Activated T-helper 17 cell treated with anti-CD3 and anti-CD28 coated beads, Interleukin-2, amount 50 U/mL, for 72 hours (primary cell): Measurements from ENCODE around the gene TLR4. TPM values are rescaled to one million over a fixed set of nuclear protein-coding genes. Genes with fewer than 3 reads are reported as not detected.

Source experiments
- ATAC-seq: fragments of 150-1000 bp; cut with Tn5 transposase; replicated peaks from 2 replicates; pipeline ENCODE4 v1.10.0; 2021; ENCODE audit warnings: mild to moderate bottlenecking, moderate library complexity
- H3K27ac Mint-ChIP-seq: one replicate; pipeline ENCODE4 v1.8.0; 2022; ENCODE audit warnings: mixed read lengths
- H3K27me3 Mint-ChIP-seq: one replicate; pipeline ENCODE4 v1.8.0; 2022; ENCODE audit warnings: mixed read lengths
- H3K36me3 Mint-ChIP-seq: one replicate; pipeline ENCODE4 v1.8.0; 2022; ENCODE audit warnings: low read depth, mild to moderate bottlenecking, mixed read lengths
- H3K4me1 Mint-ChIP-seq: one replicate; pipeline ENCODE4 v1.8.0; 2022; ENCODE audit warnings: mixed read lengths
- H3K4me3 Mint-ChIP-seq: one replicate; pipeline ENCODE4 v1.8.0; 2022; ENCODE audit warnings: mild to moderate bottlenecking, mixed read lengths
- H3K9me3 Mint-ChIP-seq: one replicate; pipeline ENCODE4 v1.8.0; 2022; ENCODE audit warnings: mixed read lengths
- total RNA-seq, 2 donors: library from RNA; stranded (reverse); gene quantifications; one replicate each; pipeline ENCODE4 v1.2.3, GENCODE V29; 2022

The TLR4 gene
- total RNA-seq: not detected

DNA sequence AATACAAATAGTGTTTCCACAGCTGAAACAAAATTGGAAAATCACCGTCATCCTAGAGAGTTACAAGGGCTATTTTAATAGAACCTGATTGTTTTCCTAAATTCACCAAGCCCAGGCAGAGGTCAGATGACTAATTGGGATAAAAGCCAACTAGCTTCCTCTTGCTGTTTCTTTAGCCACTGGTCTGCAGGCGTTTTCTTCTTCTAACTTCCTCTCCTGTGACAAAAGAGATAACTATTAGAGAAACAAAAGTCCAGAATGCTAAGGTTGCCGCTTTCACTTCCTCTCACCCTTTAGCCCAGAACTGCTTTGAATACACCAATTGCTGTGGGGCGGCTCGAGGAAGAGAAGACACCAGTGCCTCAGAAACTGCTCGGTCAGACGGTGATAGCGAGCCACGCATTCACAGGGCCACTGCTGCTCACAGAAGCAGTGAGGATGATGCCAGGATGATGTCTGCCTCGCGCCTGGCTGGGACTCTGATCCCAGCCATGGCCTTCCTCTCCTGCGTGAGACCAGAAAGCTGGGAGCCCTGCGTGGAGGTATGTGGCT, at the start of gene TLR4:
TLR4 (plus strand) TSS at position 380 of the 552 bp plus-strand sequence; CDS start at position 450, 70 bp downstream.
- H3K9me3 Mint-ChIP-seq: no peaks in the 10 kb centered on the region

DNA sequence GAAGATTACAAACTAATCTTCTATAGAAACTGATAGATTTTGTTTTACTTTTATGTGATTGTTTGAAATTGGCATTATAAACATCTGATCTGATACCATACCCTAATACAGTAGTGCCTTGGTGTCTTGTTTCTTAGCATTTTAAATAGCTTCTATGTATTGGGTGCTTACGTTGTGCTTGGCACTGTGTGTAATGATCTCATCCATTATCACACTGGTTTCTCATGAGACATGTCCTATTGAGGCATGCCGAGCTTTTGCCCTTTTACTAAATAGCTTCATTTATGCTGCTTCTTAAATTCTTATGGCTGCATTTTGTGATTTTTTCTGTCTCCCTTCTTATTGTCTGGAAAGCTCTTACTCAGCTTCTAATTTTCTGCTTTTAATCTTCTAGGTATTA, 48.2 kb upstream of the TLR4 start:
- Mint-ChIP-seq H3K36me3 (no peaks in the 10 kb centered on the region), H3K4me3 (no peak overlapping the region), H3K4me1 (no peaks in the 10 kb centered on the region), H3K27me3 (peaks cover 10% of the 10 kb centered on the region), H3K27ac (no peak overlapping the region), H3K9me3 (no peaks in the 10 kb centered on the region)
- no peak for ATAC-seq

More for the DNA sequence above, at the start of gene TLR4:
- H3K27me3 Mint-ChIP-seq: peaks cover 15% of the 10 kb centered on the region
- no peak within 1 kb of the TSS for H3K27ac Mint-ChIP-seq
- ATAC-seq: no peak
- no peaks in the 10 kb centered on the region for H3K4me1 Mint-ChIP-seq
- no peaks in the 10 kb centered on the region for H3K36me3 Mint-ChIP-seq
- no peak within 1 kb of the TSS for H3K4me3 Mint-ChIP-seq

DNA sequence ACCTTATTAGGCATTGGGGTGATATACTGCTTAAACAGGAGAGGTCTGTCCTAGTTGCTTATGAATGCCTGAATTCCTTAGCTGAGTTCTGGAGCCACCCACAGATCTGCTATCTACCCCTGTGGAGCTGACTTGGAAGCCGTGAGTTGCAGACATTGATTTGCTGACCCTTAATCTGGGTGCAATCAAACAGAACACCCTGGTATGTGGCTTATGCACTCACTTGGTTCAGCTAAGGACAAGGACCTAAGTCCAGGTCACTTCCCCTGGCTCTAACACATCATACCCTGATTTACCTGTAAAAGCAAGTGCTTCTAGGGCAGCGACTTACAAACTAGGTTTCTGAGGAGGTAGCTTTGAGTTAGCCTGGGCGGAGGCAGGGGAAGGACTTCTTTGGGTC, 41.6 kb upstream of the TLR4 start:
- no peaks in the 10 kb centered on the region for H3K36me3 Mint-ChIP-seq
- ATAC-seq: no peak
- peaks cover 19% of the 10 kb centered on the region for H3K27me3 Mint-ChIP-seq
- no peaks in the 10 kb centered on the region for H3K4me1 Mint-ChIP-seq
- H3K4me3 Mint-ChIP-seq: no peak overlapping the region
- no peaks in the 10 kb centered on the region for H3K9me3 Mint-ChIP-seq
- no peak overlapping the region for H3K27ac Mint-ChIP-seq

DNA sequence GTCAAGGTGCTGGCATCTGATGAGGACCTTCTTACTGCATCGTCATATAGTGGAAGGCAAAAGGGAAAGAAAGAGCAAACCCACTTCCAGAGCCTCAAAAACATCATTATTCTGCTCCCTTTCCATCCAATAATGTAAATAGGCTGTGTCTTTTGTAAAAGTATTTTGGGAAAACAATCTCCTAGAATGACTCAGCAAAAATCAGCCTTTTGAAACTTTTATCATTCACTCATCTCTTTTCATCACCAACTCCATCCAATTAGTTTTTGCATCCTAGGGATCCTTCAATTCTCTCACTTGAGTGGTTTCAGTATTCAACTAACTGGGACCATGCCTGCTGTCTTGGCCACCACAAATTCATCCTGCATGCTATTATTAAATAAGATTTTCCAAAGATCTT, 39.8 kb upstream of the TLR4 start:
- Mint-ChIP-seq H3K4me3 (no peak overlapping the region), H3K36me3 (no peaks in the 10 kb centered on the region), H3K4me1 (no peaks in the 10 kb centered on the region), H3K27ac (no peak overlapping the region), H3K27me3 (peaks cover 24% of the 10 kb centered on the region), H3K9me3 (no peaks in the 10 kb centered on the region)
- no peak for ATAC-seq

DNA sequence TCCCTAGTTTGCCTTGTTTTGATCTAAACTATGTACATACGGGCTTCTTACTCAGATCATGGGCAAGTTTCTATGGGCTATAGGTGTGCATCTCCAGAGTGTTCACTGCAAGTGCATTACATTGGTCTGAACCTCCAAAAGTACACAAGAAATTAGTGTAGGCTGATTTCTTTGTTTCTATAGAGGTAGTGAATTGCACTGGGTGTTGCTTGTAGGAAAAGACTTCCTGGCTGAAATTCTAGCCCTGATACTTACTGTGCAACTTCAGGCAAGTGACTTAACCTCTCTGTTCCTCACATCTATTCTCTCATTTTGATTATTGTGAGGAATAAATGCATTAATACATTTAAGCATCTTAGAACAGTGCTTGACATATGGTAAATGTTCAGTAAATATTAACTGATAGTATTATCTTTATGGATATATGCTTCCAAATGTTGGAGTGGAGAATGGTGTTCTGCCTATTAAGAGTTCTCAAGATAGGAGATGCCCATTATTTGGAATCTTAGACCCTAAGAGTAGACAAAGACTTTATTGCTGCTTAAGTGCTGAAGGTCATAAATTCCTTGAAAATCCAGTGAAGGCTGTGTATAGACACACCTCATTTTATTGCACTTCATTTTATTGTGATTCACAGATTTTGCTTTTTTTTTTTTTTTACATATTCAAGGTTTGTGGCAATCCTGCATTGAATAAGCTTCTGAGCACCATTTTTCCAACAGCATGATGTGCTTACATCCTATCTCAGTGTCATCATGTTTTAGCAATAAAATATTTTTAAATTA, 38.4 kb upstream of the TLR4 start:
- Mint-ChIP-seq H3K27me3 (peaks cover 20% of the 10 kb centered on the region), H3K36me3 (no peaks in the 10 kb centered on the region), H3K4me3 (no peak overlapping the region), H3K9me3 (no peaks in the 10 kb centered on the region), H3K27ac (no peak overlapping the region), H3K4me1 (no peaks in the 10 kb centered on the region)
- no peak for ATAC-seq

DNA sequence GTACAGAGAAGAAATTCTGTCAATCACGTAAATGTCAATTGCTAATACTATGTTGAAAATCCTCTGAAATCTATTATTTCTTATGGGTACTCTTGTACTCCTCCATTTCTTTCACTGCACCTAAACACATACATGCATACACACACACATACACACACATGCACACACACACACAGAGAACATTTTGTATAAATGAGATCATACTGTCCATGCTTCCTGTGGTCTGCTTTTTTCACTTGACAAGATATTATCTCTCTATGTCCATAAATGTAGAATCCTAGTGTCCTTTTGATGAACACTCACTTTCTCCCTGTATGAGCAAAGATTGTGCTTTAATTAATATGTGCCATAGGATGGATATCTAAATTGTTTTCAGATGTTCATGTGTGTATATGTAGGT, 32.7 kb upstream of the TLR4 start:
- ATAC-seq: no peak
- Mint-ChIP-seq H3K4me3 (no peak overlapping the region), H3K4me1 (no peaks in the 10 kb centered on the region), H3K27me3 (peaks cover 17% of the 10 kb centered on the region), H3K27ac (no peak overlapping the region), H3K36me3 (no peaks in the 10 kb centered on the region), H3K9me3 (peaks cover 5% of the 10 kb centered on the region)

DNA sequence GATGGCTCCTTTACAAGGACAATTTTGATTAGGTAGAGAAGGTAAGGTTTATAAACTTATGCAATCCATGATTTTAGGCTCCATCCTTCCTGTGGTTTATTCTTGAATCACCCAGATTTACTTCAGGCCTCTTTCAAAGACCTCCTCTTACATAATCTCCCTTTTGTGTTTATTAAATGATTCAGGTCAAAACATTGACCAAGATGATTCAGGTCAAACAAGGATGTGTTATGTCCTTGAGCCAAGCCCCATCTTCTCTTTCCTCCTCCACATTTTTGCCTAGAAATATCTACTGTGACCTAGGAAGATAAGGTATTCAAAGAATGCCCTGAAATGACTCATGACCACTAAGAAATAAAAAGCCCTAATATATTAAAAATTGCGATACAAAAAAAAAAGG, 31.8 kb upstream of the TLR4 start:
- H3K4me1 Mint-ChIP-seq: no peaks in the 10 kb centered on the region
- no peaks in the 10 kb centered on the region for H3K36me3 Mint-ChIP-seq
- ATAC-seq: no peak
- no peak overlapping the region for H3K27ac Mint-ChIP-seq
- peaks cover 17% of the 10 kb centered on the region for H3K27me3 Mint-ChIP-seq
- H3K9me3 Mint-ChIP-seq: peaks cover 5% of the 10 kb centered on the region
- no peak overlapping the region for H3K4me3 Mint-ChIP-seq

DNA sequence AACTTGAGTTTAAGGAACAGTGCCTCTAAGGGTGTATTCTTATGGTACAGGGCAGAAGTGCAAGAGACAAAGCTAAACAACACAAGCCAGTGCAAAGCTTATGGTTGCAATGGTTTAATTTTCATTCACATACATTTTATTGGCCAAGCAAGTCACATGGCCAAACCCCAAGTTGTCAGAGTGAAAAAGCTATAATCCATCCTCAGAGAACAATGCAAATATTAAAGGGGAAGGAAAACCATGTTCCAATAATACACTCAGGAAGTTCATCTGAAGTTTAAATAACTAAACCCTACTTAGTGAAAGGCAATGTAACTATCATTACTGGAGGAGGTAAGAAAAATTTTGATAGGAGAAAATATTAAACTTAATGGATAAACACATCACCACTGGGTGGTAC, 26.6 kb upstream of the TLR4 start:
- Mint-ChIP-seq H3K27ac (no peak overlapping the region), H3K4me1 (no peaks in the 10 kb centered on the region), H3K4me3 (no peak overlapping the region), H3K36me3 (no peaks in the 10 kb centered on the region), H3K9me3 (peaks cover 5% of the 10 kb centered on the region), H3K27me3 (peaks cover 14% of the 10 kb centered on the region)
- no peak for ATAC-seq

DNA sequence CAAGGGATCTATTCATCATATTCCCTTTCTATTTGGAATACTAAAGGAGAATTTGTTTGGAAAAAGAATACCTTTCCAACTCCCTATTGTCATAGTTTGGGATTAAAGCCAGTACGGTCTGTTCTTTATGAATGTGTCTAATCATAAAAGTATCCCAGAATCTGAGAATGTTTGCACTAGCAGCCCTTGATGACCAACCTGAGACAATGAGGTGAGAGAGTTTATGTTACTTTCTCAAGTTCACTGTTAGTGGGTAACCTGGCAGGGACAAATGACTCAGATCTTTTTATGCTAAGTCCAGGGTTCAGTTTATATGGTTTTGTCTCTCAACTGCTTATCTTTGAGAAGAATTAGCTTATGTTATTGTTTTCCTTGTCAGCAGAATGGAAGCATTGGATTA, 25.3 kb upstream of the TLR4 start:
- peaks cover 11% of the 10 kb centered on the region for H3K27me3 Mint-ChIP-seq
- H3K9me3 Mint-ChIP-seq: peaks cover 5% of the 10 kb centered on the region
- no peak overlapping the region for H3K4me3 Mint-ChIP-seq
- ATAC-seq: peak; percentile 35
- H3K27ac Mint-ChIP-seq: no peak overlapping the region
- H3K36me3 Mint-ChIP-seq: no peaks in the 10 kb centered on the region
- H3K4me1 Mint-ChIP-seq: peaks cover 7% of the 10 kb centered on the region

DNA sequence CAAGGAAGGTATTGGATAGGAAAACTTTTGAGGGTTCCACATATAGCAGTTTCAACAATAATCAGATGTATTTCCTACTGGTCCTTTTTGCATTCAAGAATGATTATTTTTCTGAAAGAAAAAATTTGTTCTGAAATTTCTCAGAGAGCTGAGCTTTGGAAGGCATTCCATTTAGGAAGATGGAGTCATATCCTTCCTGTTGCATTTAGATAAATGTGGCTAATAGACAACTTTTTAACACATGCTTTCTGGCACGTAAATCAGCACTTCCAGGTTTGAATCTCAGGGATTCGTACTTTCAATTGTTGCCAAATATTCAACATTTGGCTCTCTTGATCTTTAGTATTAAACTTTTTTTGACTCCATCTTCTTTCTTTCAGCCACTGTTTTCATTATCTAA, 24.8 kb upstream of the TLR4 start:
- Mint-ChIP-seq H3K4me1 (peaks cover 7% of the 10 kb centered on the region), H3K27me3 (peaks cover 12% of the 10 kb centered on the region), H3K36me3 (no peaks in the 10 kb centered on the region), H3K4me3 (no peak overlapping the region), H3K27ac (no peak overlapping the region), H3K9me3 (peaks cover 5% of the 10 kb centered on the region)
- ATAC-seq: no peak

DNA sequence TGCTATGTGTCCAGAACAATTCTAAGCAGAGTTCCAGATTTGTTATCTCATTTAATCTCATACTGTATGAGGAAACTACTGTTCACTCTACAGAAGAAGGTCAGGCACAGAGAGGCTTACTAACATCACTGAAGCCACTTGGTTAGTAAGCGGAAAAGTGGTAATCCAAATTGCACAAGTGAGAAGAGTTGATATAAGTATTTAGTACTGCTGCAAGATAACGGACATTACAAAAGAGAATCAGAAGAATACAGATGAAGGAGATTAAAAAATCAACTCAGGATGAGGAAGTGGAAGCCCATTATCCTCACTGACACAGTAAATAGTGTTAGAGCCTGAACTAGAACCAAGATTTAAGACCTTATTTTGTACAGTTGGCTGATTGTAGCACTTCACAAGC, 22.3 kb upstream of the TLR4 start:
- no peaks in the 10 kb centered on the region for H3K9me3 Mint-ChIP-seq
- no peaks in the 10 kb centered on the region for H3K36me3 Mint-ChIP-seq
- H3K4me1 Mint-ChIP-seq: peaks cover 7% of the 10 kb centered on the region
- H3K4me3 Mint-ChIP-seq: no peak overlapping the region
- no peak overlapping the region for H3K27ac Mint-ChIP-seq
- peaks cover 29% of the 10 kb centered on the region for H3K27me3 Mint-ChIP-seq
- no peak for ATAC-seq

DNA sequence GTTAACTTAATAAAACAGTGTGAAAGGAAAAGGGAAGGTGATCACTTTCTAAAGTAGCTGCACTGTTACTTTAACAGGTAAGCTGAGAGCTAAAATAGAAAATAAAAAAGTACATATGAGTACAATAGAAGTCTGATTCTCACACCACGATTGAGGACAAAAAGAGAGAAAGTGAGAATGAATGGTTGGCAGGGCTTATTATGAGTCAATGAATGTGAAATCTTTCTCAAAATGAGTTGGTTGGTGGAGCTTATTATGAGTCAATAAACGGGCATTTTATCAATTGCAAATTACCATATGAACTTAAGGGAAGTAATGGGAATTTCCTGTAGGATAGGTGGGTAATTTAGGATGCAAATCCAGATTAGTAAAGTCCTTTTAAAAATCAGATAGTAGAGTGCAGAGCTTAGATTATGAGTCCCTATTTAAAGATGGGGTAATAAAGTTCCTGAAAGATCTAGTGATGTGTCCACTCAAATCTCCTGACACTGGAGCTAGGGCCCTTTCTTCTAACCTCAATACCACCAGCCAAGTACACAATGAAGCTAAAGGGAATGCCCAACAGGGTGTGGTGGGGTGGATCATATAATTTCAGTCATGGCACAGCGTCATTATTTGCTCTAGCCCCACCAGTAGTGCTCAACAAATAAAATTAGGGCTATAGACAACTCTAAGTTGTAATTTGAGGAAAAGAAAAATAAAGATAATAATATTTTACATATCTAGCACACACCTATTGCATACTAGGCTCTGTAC, 21.1 kb upstream of the TLR4 start:
- peak; percentile 74 for ATAC-seq
- no peak overlapping the region for H3K4me3 Mint-ChIP-seq
- peaks cover 5% of the 10 kb centered on the region for H3K9me3 Mint-ChIP-seq
- H3K4me1 Mint-ChIP-seq: peaks cover 7% of the 10 kb centered on the region
- H3K36me3 Mint-ChIP-seq: no peaks in the 10 kb centered on the region
- H3K27me3 Mint-ChIP-seq: peaks cover 36% of the 10 kb centered on the region
- no peak overlapping the region for H3K27ac Mint-ChIP-seq

DNA sequence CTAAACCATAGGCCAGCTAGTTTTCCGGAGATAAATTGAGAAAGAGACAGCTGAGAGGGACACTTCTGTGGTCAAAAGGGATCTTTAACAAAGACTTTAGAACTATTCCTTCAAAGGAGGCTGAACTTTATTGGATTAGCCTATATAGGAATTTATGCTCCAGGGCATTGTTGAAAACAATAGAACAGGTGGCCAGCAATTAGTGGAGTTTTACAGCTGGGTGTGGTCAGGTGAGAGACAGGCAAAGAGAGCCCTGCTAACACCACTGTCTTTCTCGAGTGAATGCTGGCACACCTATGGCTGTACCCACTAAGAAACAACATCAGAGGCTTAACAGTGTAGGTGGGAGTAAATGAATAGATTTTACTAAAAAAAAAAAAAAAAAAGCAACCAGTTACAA, 16.7 kb upstream of the TLR4 start:
- Mint-ChIP-seq H3K27me3 (peaks cover 35% of the 10 kb centered on the region), H3K27ac (no peak overlapping the region), H3K9me3 (peaks cover 7% of the 10 kb centered on the region), H3K4me3 (no peak overlapping the region), H3K4me1 (peaks cover 7% of the 10 kb centered on the region), H3K36me3 (no peaks in the 10 kb centered on the region)
- no peak for ATAC-seq

DNA sequence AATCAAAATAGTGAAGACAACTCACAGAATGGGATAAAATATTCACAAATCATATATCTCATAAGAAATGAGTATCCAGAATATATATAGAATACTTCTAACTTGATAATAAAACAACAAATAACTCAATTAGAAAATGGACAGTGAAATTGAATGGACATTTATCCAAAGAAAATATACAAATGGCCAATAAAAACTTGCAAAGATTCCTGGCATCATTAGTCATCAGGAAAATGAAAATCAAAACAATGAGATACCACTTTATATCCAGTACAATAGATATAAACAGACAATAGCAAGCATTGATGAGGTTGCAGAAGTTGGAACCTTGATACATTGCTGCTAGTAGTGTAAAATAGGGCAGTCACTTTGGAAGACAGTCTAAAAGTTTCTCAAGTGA, 12.8 kb upstream of the TLR4 start:
- no peak overlapping the region for H3K27ac Mint-ChIP-seq
- H3K4me1 Mint-ChIP-seq: no peaks in the 10 kb centered on the region
- H3K36me3 Mint-ChIP-seq: no peaks in the 10 kb centered on the region
- H3K27me3 Mint-ChIP-seq: peaks cover 17% of the 10 kb centered on the region
- no peak for ATAC-seq
- H3K4me3 Mint-ChIP-seq: no peak overlapping the region
- peaks cover 7% of the 10 kb centered on the region for H3K9me3 Mint-ChIP-seq

DNA sequence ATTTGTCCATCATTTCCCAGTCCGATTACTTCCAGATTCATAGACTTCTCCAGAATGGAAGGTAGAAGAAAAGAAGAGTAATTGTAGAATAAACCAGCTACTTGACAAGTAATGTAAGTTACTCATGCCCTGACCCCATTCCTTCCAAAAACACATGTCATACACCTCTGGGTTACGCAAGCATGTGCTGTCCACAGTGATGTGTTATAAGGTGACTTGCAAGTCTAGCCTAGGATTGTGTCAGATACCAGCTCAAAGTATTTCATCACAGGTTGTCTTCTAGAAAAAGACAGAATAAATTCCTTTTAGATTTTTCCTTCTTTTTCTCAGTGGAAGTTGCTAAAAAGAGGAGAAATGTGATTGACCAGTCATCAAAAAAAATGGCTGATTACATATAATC, 8.0 kb upstream of the TLR4 start:
- Mint-ChIP-seq H3K27me3 (no peaks in the 10 kb centered on the region), H3K4me3 (no peak overlapping the region), H3K4me1 (no peaks in the 10 kb centered on the region), H3K27ac (no peak overlapping the region), H3K9me3 (no peaks in the 10 kb centered on the region), H3K36me3 (no peaks in the 10 kb centered on the region)
- ATAC-seq: no peak
